HEK293 (cell line): ENCODE data around the gene NUCB1.

Source experiments
- YY1 ChIP-seq: fragments of 450-650 bp; formaldehyde crosslinking; IDR thresholded peaks from 2 replicates; pipeline ENCODE4 v1.5.1; 2018; ENCODE audit warnings: missing biosample characterization, missing genetic modification characterization
- TF ChIP-seq, protein P1 (sequence below): fragments of 450-650 bp; formaldehyde crosslinking; IDR thresholded peaks from 2 replicates; pipeline ENCODE4 v1.5.1; 2016; ENCODE audit warnings: missing biosample characterization, missing genetic modification characterization

- TF ChIP-seq, protein P1, sequence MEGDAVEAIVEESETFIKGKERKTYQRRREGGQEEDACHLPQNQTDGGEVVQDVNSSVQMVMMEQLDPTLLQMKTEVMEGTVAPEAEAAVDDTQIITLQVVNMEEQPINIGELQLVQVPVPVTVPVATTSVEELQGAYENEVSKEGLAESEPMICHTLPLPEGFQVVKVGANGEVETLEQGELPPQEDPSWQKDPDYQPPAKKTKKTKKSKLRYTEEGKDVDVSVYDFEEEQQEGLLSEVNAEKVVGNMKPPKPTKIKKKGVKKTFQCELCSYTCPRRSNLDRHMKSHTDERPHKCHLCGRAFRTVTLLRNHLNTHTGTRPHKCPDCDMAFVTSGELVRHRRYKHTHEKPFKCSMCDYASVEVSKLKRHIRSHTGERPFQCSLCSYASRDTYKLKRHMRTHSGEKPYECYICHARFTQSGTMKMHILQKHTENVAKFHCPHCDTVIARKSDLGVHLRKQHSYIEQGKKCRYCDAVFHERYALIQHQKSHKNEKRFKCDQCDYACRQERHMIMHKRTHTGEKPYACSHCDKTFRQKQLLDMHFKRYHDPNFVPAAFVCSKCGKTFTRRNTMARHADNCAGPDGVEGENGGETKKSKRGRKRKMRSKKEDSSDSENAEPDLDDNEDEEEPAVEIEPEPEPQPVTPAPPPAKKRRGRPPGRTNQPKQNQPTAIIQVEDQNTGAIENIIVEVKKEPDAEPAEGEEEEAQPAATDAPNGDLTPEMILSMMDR (tag by site-specific recombination): no peak
- TF ChIP-seq YY1: no peak
Observed at GRCh38 chr19:48928164-48929025, 28.3 kb downstream of the NUCB1 start.
